GM21576 (cell line): ENCODE measurements around the gene PDCD1.
"Not testable (repeated sequence)": the region's sequence is repeated elsewhere in the genome, so short reads cannot be mapped to it uniquely, and the experiment has no call there.

ENCODE experiments used
- ATAC-seq: cut with Tn5 transposase; IDR thresholded peaks from one replicate; pipeline ENCODE4 v1.9.1; 2021; ENCODE audit warnings: mild to moderate bottlenecking, moderate library complexity; ENCODE audit not compliant: unreplicated experiment

PDCD1 gene

GRCh38 chr2:241814643-241815476 lies 43.8 kb downstream of the PDCD1 start:
- ATAC-seq, result no peak

GRCh38 chr2:241814393-241814642 lies 44.4 kb downstream of the PDCD1 start:
- ATAC-seq, result no peak

GRCh38 chr2:241813644-241814392 lies 44.9 kb downstream of the PDCD1 start:
- ATAC-seq, result no peak

- no peak for ATAC-seq
Observed at GRCh38 chr2:241812730-241813643, 45.7 kb downstream of the PDCD1 start.

- no peak for ATAC-seq
Observed at GRCh38 chr2:241811952-241812729, 46.6 kb downstream of the PDCD1 start.

- ATAC-seq, result no peak
Observed at GRCh38 chr2:241811201-241811951, 47.3 kb downstream of the PDCD1 start.

- ATAC-seq, result no peak
Observed at GRCh38 chr2:241810307-241811200, 48.1 kb downstream of the PDCD1 start.

- ATAC-seq, result no peak
Observed at GRCh38 chr2:241809383-241810306, 49.0 kb downstream of the PDCD1 start.

- ATAC-seq, result no peak
Observed at GRCh38 chr2:241808721-241809382, 49.8 kb downstream of the PDCD1 start, which contains the start of gene NEU4. NEU4 (plus strand) TSS chr2:241809193; CDS start chr2:241814485, 5,292 bp downstream.

GRCh38 chr2:241808051-241808720 lies 50.5 kb downstream of the PDCD1 start:
- no peak for ATAC-seq

GRCh38 chr2:241806217-241806616 lies 52.5 kb downstream of the PDCD1 start:
- ATAC-seq, result not testable (repeated sequence)

GRCh38 chr2:241804326-241805229 lies 54.1 kb downstream of the PDCD1 start:
- peak; percentile 36 for ATAC-seq

GRCh38 chr2:241803387-241804325 lies 55.0 kb downstream of the PDCD1 start:
- ATAC-seq, result peak; percentile 50
